Measurements from ENCODE around the gene ALMS1.

DNA sequence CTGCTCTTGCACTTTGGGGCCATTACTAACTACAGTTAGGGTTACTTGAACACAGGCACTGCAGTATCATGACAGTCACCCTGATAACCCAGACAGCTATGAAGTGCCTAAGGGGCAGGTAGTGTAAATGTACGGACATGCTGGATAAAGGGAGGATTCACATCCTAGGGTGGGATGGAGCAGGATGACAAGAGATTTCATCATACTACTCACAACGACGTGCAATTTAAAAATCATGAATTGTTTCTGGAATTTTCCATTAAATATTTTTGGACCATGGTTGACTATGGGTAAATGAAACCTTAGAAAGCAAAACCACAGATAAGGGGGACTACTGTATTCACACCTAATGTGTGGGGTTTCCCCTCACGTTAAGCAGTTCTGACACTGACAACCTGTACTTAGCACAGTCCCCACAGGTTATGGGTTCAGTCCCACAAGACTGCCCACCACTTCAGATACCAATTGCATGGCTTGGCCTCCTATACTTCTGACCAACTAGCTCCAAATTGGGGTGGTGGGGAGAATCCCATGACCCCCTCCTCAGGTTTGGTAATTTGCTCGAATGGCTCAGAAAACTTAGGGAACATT lies 180.7 kb downstream of the ALMS1 start:
- TF ChIP-seq, protein P1, sequence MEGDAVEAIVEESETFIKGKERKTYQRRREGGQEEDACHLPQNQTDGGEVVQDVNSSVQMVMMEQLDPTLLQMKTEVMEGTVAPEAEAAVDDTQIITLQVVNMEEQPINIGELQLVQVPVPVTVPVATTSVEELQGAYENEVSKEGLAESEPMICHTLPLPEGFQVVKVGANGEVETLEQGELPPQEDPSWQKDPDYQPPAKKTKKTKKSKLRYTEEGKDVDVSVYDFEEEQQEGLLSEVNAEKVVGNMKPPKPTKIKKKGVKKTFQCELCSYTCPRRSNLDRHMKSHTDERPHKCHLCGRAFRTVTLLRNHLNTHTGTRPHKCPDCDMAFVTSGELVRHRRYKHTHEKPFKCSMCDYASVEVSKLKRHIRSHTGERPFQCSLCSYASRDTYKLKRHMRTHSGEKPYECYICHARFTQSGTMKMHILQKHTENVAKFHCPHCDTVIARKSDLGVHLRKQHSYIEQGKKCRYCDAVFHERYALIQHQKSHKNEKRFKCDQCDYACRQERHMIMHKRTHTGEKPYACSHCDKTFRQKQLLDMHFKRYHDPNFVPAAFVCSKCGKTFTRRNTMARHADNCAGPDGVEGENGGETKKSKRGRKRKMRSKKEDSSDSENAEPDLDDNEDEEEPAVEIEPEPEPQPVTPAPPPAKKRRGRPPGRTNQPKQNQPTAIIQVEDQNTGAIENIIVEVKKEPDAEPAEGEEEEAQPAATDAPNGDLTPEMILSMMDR (IDR thresholded peaks at IDR 0.05; ENCODE audit: extremely low read depth in 1 of 2, insufficient read depth in 1 of 2, low read depth in 1 of 2, low read length in 2 of 2), result no peak
- TF ChIP-seq EZH2 (IDR thresholded peaks at IDR 0.05; ENCODE audit: borderline replicate concordance, low read depth, low read length, severe bottlenecking) (no peak), POLR2A (IDR thresholded peaks at IDR 0.05; ENCODE audit: low read depth, low read length) (no peak), POLR2AphosphoS5 (IDR thresholded peaks at IDR 0.05; ENCODE audit: insufficient read depth, low read depth, low read length) (no peak), FOS (IDR thresholded peaks at IDR 0.05; ENCODE audit: borderline replicate concordance, insufficient read depth, low read length) (no peak)
- TF ChIP-seq, protein P2, sequence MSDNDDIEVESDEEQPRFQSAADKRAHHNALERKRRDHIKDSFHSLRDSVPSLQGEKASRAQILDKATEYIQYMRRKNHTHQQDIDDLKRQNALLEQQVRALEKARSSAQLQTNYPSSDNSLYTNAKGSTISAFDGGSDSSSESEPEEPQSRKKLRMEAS (IDR thresholded peaks at IDR 0.05; ENCODE audit: insufficient read depth, insufficient read length), result no peak
